GM12878 (cell line): Measurements from ENCODE around the gene SP6.

Source experiments
- NR2C2 ChIP-seq: IDR thresholded peaks from 2 replicates; pipeline ENCODE4 v1.6.1; 2011; ENCODE audit warnings: borderline replicate concordance, low read depth; ENCODE audit not compliant: control insufficient read depth, insufficient read length
- RAD51 ChIP-seq: fragments of 450-650 bp; IDR thresholded peaks from 2 replicates; pipeline ENCODE4 v1.6.1; 2016; ENCODE audit warnings: moderate library complexity, mild to moderate bottlenecking, inconsistent platforms
- SIN3A ChIP-seq: IDR thresholded peaks from 2 replicates; pipeline ENCODE4 v1.6.1; 2012; ENCODE audit warnings: low read depth, low read length, improper control_type of control experiment
- YY1 ChIP-seq: IDR thresholded peaks from 2 replicates; pipeline ENCODE4 v1.6.1; 2011; ENCODE audit warnings: low read depth, mild to moderate bottlenecking, low read length
- TF ChIP-seq, protein P1 (sequence below): fragments of 450-650 bp; formaldehyde crosslinking; IDR thresholded peaks from 2 replicates; pipeline ENCODE4 v1.4.0; 2020; ENCODE audit warnings: mild to moderate bottlenecking, moderate library complexity

DNA sequence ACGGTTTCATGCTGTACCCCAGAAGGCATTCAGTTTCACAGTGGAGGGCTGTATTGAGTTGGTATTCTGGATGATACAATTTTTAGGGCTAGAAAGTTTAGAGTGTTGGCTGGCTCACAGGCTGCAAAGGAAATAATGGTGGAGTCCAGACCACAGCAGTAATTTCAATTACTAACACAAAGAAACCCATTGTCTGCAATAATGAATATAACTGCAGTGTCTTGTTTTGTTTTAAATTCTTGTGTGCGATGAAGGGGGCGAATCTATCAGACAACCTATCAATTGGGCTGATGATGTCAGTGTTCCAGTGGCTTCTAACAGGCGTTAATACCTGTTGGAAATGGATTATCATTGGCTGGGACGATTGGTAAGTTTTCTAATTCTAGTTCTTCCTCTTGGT is 46.6 kb upstream of the SP6 start:
- TF ChIP-seq YY1 (no peak), NR2C2 (no peak), RAD51 (no peak), SIN3A (no peak)
- TF ChIP-seq, protein P1, sequence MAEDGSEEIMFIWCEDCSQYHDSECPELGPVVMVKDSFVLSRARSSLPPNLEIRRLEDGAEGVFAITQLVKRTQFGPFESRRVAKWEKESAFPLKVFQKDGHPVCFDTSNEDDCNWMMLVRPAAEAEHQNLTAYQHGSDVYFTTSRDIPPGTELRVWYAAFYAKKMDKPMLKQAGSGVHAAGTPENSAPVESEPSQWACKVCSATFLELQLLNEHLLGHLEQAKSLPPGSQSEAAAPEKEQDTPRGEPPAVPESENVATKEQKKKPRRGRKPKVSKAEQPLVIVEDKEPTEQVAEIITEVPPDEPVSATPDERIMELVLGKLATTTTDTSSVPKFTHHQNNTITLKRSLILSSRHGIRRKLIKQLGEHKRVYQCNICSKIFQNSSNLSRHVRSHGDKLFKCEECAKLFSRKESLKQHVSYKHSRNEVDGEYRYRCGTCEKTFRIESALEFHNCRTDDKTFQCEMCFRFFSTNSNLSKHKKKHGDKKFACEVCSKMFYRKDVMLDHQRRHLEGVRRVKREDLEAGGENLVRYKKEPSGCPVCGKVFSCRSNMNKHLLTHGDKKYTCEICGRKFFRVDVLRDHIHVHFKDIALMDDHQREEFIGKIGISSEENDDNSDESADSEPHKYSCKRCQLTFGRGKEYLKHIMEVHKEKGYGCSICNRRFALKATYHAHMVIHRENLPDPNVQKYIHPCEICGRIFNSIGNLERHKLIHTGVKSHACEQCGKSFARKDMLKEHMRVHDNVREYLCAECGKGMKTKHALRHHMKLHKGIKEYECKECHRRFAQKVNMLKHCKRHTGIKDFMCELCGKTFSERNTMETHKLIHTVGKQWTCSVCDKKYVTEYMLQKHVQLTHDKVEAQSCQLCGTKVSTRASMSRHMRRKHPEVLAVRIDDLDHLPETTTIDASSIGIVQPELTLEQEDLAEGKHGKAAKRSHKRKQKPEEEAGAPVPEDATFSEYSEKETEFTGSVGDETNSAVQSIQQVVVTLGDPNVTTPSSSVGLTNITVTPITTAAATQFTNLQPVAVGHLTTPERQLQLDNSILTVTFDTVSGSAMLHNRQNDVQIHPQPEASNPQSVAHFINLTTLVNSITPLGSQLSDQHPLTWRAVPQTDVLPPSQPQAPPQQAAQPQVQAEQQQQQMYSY (CRISPR knock-in tag): no peak
